GM19240 (cell line): Measurements from ENCODE around the gene TESMIN.

ENCODE experiments used
- DNase-seq: peaks from one replicate; pipeline ENCODE4 v3.0.0; 2011; ENCODE audit warnings: low spot score; ENCODE audit not compliant: insufficient read length

Gene TESMIN

DNA sequence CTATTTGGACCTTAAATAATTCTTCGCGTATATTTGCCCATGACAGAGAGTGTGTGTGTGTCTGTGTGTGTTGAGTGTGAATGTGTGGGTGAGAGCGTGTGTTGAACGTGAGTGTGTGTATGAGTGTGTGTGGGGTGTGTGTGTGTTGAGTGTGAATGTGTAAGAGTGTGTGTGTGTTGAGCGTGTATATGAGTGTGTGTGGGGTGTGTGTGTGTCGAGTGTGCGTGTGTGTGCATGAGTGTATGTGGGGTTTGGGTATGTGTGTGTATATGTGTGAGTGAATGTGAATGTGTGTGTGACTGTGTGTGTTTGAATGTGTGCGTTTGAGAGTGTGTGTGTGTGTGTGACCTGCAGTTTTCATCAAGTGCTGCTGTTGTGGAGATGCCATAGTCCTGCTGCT is 40.2 kb downstream of the TESMIN start:
- no peak for DNase-seq

DNA sequence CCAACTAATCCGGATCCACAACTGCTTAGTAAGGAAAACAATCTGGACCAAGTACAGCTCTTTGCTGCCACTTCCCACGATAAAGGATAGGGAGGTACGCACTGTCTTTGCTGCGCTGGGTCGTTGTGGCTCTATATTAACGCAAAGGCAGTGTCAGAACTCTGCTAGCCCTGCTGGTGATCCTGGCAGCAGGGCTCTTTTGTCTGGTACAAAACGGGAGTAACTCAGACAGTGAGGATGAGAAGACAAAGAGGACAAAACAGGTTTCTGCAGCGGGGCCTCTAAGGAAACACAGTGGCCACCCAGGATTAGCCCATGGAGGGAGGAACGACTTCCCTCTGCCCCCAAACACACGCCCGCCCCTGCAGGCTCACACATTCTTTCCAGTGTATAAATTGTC is 40.9 kb downstream of the TESMIN start:
- DNase-seq, result no peak

DNA sequence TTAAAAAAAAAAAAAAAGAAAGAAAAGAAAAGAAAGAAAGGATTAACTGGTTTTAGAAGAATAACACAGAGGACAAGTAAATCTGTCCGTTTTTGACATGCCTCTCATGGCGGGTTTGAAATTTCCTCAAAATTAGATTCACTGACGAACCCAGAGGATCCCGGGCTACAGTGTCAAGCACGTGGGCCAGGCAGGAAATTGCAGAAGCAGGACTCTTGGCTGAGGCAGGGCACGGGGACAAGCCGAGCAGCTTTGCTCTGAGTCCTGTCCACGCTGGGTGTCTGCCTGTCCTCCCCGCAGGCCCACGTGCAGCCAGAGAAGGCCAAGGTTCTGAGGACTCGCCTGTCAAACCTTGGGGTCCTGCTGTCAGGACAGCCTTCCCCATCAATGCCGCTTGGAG is 42.3 kb downstream of the TESMIN start:
- DNase-seq, result no peak

DNA sequence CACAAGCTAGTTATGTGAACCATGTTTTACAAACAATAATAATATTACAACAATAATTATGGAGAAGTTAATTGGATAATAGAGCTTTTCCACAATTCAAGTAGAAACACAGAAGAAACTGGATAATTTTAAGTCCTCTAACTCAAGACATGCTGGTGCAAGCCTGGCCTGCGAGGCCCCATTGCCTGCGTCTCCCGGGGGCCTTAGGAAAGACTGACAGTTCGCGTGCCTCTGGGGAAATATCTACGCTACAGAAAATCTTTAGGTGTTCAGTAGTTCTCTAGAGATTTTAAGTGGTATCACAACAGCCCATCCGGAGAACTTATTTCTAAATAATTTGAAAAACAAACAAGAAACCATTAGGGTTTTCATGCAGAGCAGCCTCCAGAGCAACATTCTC is 43.8 kb downstream of the TESMIN start:
- no peak for DNase-seq

DNA sequence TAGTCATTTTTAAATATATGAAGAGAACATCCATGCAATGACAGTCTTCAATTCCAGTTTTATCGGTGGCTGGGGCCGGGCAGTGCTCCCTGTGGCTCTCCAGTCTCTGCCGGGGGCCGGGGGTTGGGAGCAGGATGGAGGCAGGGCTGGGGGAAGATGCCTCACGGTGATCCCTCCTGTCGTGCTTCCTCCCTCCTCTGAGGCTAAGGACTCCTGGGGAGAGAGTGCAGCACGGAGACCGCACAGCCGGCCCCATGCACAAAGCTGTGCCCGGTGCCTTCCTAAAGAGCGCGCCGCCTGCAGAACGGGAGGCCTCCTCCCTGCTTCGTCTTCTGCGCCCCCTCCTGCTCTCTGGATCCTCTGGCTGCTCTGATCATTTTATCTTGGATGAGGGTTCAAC is 46.4 kb downstream of the TESMIN start:
- DNase-seq, result no peak

DNA sequence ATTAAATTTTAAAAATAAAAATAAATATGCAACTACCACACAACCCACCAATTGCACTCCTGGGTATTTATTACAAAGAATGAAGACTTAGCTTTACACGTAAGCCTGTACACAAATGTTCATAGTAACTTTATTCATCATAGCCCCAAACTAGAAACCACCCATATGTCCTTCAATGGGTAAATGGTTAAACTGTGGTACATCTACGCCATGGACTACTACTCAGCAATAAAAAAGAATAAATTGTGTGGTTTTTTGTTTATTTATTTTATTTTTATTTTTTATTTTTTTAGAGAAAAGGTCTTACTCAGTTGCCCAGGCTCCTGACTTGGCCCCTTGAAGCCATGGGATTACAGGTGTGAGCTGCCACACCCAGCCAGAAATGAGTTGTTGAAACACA is 52.3 kb downstream of the TESMIN start:
- DNase-seq, result no peak

DNA sequence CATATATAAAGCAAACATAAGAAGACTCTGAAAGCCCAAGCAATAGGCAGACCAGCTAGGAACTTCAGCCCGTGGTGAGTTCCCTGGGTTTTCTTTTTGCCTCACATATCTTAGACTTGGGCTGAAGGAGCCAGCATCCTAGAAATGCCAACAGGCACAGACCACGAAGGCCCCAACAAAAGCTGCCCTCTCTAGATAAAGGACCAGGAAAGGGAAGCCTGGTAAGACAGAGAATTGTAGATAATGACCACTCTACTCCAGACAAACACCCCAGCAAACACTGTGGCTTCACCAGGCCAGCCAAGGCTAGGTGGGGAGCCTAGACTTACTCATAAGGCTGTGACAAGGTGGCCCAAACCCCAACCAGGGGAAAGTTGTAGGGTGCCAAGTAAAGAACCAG is 55.8 kb downstream of the TESMIN start:
- DNase-seq, result no peak

DNA sequence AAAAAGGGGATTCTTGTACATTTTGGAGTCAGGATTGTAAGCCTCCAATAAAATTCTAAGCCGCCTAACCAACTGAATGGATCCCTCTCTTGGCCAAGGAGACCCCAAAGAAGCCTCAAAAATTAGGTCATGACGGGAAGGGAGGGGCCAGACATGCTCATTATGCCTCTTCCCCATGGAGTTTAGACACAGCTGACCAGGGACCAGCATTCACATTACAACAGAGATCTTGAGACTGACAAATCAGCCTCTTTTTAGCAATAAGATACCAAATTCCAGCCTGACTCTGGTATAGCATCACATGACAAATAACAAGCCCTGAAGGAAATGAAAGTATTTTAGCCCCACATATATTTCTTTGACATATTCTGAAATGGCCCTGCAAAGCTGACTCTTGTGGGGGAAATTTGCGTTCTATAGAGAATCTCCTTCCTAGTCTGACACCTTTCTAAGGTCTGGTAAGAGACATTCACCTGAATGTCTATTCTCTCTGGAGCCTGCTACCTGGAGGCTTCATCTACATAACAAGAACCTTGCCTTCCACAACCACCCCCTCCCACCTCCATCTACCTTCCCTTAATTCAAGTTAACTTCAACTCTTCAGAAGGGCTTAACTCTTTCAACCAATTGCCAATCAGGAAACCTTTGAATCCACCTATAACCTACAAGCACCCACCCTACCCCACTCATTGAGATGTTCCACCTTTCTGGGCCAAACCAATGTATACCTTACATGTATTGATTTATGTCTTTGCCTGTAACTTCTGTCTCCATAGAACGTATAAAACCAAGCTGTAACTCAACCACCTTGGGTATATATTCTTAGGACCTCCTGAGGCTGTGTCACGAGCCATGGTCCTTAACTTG is 56.7 kb downstream of the TESMIN start:
- no peak for DNase-seq

DNA sequence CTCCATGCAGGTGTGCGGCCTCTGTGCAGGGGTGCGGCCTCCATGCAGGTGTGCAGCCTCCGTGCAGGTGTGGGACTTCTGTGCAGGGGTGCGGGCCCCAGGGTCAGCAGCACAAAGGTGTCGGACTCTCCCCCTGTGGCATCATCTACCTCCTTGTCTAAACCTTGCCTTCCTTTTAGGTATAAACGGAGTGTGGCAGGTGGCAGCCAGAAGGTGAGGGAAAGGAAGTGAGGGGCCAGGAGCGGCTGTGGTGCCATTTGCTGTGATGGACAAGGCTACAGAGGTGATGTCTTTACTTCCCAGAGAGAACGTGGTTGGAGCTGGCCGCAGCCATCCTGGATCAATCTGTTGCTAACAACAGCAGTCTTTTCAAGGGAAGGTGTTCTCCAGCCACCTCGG is 57.8 kb downstream of the TESMIN start:
- no peak for DNase-seq

DNA sequence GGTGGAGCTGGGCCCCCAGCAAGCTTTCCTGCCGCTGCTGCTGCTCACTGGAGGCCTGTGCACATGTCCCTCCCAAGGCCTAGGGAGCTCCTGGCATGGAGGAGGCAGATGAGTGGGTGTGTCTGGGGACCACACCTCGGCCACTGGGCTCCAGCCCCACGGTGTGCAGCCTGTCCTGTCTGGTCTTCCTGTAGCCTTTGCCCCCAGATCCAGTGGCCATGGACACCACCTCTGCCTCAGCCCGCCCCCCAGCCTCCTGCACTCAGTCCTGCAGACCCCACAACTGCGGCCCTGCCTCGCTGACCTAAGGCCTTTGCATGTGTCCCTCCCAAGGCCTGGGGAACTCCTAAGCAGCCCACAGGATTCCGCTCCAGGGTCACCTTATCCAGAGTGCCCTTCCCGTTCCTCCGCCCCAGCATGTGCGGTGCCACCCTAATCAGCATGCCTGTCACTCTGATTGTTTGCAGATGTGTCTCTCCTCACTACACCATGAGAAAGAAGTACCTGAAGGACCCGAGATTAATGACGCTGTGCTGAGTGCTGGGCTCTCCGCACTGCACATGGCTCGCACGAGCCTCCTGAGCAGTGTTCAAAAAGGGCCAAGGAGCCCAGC is 58.3 kb downstream of the TESMIN start:
- DNase-seq, result no peak

DNA sequence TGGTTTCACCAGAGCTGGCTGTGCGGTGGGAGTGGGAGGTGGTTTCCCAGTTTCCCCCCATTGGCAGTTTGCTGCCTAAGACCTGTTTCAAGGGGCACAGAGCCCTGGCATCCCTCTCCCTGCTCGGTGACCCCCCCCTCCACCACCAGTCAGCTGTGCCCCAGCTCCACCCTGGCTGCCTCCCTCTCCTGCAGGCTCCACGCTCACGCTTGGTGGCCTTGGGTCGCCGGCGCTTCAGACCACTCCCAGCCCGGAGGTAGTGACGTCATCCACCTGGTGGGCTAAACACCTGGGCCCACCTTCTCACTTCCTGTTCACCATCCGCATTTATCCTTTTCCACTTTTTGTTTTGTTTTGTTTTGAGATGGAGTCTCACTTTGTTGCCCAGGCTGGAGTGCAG is 59.2 kb downstream of the TESMIN start:
- DNase-seq, result no peak

DNA sequence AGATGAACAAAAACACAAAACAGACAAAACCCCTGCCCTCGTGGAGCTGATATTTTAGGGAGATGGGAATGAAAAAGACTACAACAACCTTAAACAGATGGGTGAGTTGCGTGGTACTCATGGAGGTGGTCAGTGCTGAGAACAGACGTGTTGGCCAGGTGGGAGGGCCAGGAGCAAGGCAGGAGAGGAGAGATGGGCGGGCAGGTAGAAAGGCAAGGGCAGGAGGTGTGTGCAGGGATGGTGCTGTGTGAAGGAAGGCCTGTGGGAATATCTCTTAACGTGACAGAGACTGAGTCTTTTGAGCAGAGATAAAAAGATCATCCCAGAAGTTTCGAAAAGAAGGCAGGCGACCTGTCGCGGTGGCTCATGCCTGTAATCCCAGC is 59.9 kb downstream of the TESMIN start:
- no peak for DNase-seq

DNA sequence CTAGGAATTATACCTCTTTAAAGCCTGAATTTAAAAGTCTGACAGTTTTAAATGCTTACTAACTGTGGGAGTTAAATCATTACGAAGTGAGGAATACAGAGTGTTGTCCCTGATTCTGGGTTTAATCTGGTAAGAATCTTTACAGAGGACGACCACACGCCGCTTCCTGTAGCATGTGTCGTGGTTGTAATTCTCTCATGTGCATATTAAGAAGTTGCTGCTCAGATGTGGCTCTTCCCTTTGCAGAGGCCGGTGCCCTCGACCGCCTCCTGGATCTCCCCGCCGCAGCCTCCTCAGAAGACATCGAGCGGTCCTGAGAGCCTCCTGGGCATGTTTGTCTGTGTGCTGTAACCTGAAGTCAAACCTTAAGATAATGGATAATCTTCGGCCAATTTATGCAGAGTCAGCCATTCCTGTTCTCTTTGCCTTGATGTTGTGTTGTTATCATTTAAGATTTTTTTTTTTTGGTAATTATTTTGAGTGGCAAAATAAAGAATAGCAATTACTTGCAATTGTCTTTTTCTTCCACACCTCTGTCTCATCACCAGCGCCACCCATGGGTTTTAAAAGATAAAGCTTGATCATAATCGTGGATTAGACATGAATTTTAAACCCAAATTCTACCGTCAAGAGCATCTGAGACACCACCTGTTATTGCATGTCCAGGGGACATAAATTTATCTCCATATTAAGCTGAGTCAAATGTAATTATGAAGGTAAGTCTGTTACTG is 60.5 kb downstream of the TESMIN start:
- DNase-seq, result no peak

DNA sequence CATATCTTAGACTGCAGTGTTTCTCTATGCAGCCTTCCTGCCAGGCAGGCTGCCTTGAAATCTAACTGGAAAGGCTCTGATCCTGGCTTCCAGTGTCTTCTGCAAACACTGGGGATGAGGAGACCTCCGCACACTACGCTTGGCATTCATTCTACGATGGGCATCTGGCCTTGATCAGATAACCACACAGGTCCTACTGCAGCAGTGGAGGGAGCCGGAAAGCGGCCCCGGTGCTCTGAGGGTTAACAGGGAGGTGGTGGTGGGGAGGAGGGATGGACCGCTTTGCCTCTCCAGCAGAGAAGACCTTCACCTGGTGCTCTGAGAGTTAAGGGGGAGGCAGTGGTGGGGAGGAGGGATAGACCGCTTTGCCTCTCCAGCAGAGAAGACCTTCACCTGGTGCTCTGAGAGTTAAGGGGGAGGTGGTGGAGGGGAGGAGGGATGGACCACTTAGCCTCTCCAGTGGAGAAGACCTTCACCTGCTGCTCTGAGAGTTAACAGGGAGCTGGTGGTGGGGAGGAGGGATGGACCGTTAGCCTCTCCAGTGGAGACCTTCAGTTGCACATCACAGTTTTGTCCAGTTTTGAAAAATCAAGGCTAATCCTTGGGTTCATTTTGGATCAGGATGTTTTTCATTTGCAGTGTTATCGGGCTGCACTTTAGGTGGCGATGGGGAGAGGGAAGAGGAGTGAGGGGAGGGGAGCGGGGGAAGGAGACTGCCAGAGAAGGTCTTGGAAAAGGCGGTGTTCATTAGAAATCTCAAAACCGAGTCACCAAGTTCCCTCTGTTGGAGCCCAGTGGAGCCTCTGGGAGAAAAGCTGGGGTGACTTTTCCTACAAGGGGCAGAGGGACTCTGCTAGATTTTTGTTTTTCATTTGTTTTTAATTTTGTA is 61.3 kb downstream of the TESMIN start:
- no peak for DNase-seq

DNA sequence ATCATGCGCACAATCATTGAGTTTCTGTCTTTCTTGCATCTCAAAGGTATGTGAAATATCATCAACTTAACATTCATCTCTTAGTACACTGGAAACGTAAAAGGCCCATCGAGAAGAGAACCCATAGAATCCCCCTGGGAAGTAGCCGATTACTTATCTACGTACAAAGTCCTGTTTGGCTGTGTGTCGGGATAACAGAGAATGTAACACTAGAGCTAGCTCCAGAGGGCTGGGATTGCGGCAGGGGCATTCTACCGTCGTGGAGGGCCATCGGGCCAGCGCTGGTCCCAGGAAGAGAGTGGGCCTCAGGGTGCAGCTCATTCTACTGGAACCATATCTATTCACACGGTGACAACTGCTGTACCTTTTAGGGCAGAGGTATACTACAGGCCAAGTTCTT is 62.4 kb downstream of the TESMIN start:
- DNase-seq, result no peak

DNA sequence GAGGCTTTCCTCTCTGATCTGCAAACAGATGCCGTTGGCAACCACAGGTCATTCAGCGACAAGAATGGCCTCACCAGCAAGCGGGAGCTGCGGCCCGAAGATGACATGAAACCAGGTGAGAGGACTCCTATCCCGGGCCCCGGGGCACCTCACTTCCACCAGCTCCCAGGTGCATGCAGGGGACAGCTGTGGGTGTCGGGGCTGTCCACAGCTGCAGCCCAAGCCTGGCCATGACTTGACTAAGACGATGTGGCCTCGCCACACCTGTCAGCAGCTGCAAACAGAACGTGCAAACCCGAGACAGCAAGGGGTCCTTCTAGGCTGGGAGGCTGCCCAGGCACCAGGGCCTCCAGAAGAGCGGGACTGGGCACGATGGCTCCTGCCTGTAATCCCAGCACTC is 63.3 kb downstream of the TESMIN start:
- DNase-seq, result no peak

DNA sequence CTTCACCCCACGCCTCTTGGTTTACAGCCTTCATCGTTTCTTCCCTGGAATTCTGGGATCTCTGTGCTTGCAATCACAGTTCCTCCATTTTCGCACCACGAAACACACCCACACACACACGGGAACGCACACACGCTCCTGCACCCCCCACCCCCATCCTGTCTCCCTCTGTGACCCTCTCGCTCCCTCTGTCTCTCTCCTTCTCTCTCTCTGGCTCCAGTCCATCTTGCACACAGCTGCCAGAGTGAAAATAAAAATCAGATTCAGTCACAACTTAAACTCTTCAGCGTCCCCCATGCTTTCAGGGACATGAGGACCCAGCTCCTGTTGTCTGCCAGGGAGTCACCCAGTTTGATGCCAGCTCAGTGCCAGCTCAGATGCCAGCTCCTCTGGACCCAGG is 64.0 kb downstream of the TESMIN start:
- no peak for DNase-seq

DNA sequence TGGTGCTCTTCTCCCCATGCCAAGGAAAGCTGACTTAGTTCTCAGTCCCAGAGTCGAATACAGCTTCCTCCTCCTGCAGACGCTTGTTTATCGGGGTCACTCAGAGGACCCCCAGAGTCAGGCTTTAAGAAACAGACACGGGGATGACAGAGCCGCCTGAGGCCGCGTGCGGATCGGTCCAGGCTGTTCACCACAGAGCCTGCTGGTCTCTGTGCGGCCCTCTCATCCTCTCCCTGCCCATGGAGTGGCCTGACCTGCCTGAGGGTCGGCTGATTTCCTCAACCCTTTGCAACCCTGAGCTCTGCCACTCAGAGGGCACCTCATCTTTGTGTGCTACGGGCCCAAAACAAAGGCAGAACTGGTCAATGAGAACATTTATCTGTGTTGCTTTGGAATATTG is 64.8 kb downstream of the TESMIN start:
- no peak for DNase-seq

DNA sequence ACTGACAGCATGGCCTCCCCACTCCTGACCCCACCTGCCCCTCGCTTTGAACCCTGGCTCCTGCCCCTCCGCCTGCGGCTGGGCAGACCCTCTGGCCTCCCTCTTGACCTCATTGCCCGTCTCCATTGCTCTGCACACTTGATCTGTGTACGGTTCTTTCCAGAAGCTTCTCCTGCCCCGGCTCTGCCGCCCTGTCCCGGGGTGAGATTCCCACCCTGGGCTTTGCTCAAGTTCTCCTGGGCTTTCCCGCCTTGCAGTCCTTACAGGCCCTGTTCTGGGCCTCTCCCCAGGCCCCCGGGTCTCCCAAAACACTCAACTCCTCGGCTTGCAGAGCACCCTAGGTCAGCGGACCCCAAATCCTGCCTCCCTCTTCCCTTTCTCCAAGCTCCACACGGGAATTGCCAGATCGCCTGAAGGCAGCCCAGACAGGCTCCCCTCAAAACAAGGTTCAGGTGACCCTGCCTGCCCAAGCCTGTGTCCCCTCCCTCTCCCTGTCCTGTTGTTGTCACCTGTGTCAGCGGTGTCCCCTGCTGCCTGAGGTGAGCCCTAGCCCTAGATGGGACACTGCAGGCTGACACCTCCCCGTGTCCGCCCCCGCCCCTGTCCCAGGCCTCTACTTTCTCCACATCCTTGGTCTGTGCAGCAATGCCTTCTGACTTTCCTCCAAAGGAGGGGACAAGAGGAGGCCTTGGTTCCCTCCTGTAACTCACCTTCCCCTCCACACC is 65.5 kb downstream of the TESMIN start:
- no peak for DNase-seq

DNA sequence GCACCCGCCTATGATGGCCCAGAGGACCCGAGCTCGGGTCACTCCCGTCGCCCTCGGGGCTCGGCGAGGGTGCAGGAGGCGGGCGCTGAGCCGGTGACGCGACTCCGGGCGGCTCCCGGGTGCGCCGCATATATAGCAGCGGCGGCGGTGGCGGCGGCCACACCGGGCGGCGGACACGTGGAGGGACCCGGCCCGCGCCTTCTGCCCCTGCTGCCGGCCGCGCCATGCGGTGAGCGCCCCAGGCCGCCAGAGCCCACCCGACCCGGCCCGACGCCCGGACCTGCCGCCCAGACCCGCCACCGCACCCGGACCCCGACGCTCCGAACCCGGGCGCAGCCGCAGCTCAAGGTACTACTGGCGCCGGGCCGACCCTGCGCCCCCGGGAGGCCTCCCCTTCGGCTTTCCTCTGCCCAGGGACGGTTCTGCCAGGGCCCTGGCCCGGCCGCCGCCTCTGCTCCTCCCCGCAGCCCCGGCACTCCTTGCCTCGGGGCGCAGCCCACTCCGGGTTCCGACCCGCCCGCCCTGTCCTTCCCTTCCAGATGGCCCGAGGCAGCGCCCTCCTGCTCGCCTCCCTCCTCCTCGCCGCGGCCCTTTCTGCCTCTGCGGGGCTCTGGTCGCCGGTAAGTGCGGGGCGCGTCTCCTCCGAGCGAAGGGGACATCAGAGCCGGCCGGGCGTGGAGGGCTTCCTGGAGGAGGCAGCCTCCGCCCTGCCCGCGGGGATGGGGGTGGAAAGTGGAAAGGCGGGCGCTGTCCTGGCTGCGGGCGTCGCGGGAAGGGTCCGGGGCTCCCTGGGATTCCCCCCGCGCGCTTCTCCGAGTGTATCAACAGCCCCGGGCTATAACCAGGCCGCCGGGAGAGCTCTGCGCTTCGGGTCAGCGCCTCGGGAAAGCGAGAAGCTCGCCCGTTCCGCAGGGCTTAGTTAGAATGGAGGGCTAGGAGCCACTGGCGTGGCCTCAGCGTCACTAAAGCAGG is 66.6 kb downstream of the TESMIN start, which contains the start of gene GAL:
Gene GAL (plus strand): TSS at position 160 of the 972 bp plus-strand sequence. CDS start 380 bp downstream, at position 540.
- DNase-seq, result no peak
